Raji (cell line): ENCODE results near the gene MYEF2.

Experiments
- POLR2A ChIP-seq: IDR thresholded peaks from 2 replicates; pipeline ENCODE4 v1.6.1; 2011; ENCODE audit warnings: low read depth, low read length, control low read depth; ENCODE audit not compliant: insufficient read depth

MYEF2 gene, protein sequence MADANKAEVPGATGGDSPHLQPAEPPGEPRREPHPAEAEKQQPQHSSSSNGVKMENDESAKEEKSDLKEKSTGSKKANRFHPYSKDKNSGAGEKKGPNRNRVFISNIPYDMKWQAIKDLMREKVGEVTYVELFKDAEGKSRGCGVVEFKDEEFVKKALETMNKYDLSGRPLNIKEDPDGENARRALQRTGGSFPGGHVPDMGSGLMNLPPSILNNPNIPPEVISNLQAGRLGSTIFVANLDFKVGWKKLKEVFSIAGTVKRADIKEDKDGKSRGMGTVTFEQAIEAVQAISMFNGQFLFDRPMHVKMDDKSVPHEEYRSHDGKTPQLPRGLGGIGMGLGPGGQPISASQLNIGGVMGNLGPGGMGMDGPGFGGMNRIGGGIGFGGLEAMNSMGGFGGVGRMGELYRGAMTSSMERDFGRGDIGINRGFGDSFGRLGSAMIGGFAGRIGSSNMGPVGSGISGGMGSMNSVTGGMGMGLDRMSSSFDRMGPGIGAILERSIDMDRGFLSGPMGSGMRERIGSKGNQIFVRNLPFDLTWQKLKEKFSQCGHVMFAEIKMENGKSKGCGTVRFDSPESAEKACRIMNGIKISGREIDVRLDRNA

GRCh38 chr15:48177766-48178647, at the start of gene MYEF2:
TSS of gene MYEF2 (minus strand) at chr15:48178295. CDS start at chr15:48178237, 58 bp downstream.
- TF ChIP-seq POLR2A, result no peak

DNA sequence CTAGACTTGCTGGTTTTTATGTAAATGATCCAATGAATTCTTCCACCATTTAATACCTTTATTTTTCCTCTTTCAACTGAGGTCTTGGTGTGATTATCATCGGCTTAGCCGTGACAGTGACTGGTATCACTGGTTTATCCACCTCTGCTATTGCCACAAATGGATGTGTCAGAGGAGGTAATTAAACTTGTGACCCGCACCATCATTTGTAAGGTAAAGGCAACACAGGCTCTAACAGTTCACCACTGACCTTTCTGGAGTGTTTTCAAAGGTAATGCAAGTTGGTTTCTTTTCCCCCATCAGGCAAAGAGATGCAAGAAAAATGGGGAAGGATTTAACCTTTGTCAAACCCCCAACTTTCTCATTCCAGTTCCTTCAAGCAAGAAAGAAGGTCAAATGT, 47.7 kb upstream of the MYEF2 start:
- no peak for TF ChIP-seq POLR2A

DNA sequence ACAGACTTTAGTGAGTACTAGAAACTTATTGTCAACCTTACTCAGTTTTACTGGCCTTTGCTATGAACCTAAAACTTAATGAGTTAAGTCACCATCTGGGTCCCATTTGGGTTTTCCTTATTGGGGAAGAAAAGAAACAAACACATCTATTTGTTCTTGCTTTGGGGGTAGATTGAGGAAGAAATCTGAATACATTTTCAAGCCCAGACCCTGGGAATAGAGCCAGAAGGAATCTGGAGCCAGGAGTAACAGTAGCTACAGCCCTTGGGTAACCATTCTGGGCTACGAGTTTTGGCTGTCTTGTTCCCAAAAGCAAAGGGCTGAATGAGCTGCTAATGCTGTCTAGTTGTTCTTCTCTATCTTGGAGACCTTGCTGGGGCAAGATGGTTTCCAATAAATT, 44.5 kb upstream of the MYEF2 start:
- TF ChIP-seq POLR2A, result no peak

- no peak for TF ChIP-seq POLR2A
These were observed 43.8 kb upstream of the MYEF2 start for GRCh38 chr15:48221885-48222284.

DNA sequence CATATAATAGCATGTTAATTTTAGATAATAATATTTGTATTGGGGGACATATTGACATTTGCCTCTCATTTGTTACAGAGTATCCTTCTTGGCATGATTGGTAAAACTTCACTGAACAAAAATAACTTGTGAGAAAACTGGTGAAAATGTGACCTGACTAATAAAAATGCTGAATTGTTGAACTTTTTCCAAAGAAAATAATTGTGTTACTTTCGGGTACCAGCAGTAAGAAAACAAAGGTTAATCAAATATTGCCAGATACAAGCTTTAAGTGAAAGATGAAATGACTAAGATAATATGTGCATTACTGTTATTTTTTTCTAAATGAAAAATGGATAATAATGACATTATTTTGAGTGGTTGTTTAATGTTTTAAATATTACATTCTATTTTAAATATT, 43.2 kb upstream of the MYEF2 start:
- no peak for TF ChIP-seq POLR2A

- TF ChIP-seq POLR2A, result no peak
These were observed 27.9 kb upstream of the MYEF2 start, which contains the start of gene SLC12A1 for GRCh38 chr15:48205981-48206380. TSS of gene SLC12A1 (plus strand) at chr15:48206302. CDS start at chr15:48207720, 1,418 bp downstream.

GRCh38 chr15:48202068-48202467, 24.0 kb upstream of the MYEF2 start:
- no peak for TF ChIP-seq POLR2A

- no peak for TF ChIP-seq POLR2A
These were observed 13.6 kb upstream of the MYEF2 start, which contains the start of gene CTXN2 for GRCh38 chr15:48191574-48192225. TSS of gene CTXN2 (plus strand) at chr15:48191665. CDS start at chr15:48201301, 9,636 bp downstream.

- no peak for TF ChIP-seq POLR2A
These were observed 13.0 kb upstream of the MYEF2 start for GRCh38 chr15:48190932-48191573.

DNA sequence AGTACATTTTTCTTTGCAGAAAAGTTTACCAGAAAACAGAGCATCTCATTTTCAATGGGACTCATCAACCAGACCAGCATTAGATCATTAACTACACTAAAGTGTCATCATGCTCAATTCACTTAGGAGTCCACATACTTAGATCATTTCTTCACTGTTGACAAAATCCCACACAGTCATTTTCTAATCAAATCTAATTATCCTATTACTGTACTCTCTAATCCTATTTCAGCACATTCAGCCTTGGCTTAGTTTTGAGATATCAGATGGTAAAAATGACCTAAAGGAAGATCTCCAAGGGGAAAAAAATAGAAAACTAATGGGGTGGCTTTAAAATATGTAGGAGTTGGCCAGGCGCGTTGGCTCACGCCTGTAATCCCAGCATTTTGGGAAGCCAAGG, 8.2 kb upstream of the MYEF2 start:
- no peak for TF ChIP-seq POLR2A

- no peak for TF ChIP-seq POLR2A
These were observed 7.4 kb upstream of the MYEF2 start for GRCh38 chr15:48185529-48185928.

- no peak for TF ChIP-seq POLR2A
These were observed 4.7 kb upstream of the MYEF2 start for GRCh38 chr15:48182749-48183148.

- TF ChIP-seq POLR2A, result no peak
These were observed 495 bp upstream of the MYEF2 start for GRCh38 chr15:48178648-48178931.

GRCh38 chr15:48177383-48177765, 721 bp downstream of the MYEF2 start:
- no peak for TF ChIP-seq POLR2A

- TF ChIP-seq POLR2A, result no peak
These were observed 1.1 kb downstream of the MYEF2 start for GRCh38 chr15:48176957-48177356.
